HepG2 (cell line): ENCODE measurements around the gene NUBP1. TPM values are rescaled to one million over a fixed set of nuclear protein-coding genes. Genes with fewer than 3 reads are reported as not detected.

ENCODE experiments used
- ATAC-seq: fragments of 200-7000 bp; cut with Tn5 transposase; 3 replicates; pipeline ENCODE4 v1.9.1; 2020; ENCODE audit warnings: mild to moderate bottlenecking, moderate library complexity
- BruUV-seq: library from RNA; stranded (reverse); fragments of 400-500 nt; replicated peaks from 2 replicates; lab custom pipeline; 2021; lab: Mats Ljungman, UMichigan
- CTCF ChIA-PET: fragments of 300-600 bp; formaldehyde crosslinking; extraction: SDS; loops from one replicate; lab custom pipeline; 2021; ENCODE audit warnings: low total read pairs, inconsistent platforms, low intra/inter-chr PET ratio; lab: Yijun Ruan, JAX
- POLR2A ChIA-PET: fragments of 350-600 bp; sonication (Branson Sonifier 250); formaldehyde crosslinking; loops from one replicate; lab custom pipeline; 2020; ENCODE audit warnings: antibody characterized with exemption, inconsistent platforms; lab: Yijun Ruan, JAX
- DNase-seq: peaks from one replicate; pipeline ENCODE4 v3.0.0-alpha.2; 2015; ENCODE audit warnings: low spot score
- FAIRE-seq: peaks from 3 replicates; lab custom pipeline; 2011; peaks lifted over from hg19 to GRCh38; lab: Jason Lieb, UNC
- H2AFZ ChIP-seq: one replicate; pipeline ENCODE4 v1.6.1; 2011; ENCODE audit warnings: low read length, inconsistent platforms
- H3K27ac ChIP-seq: fragments of 300-600 bp; 3 replicates; pipeline ENCODE4 v1.8.0; 2011; ENCODE audit warnings: mixed run types, mild to moderate bottlenecking, mixed read lengths, low read length, inconsistent platforms; ENCODE audit not compliant: insufficient read depth; ENCODE audit errors: extremely low read length
- H3K27me3 ChIP-seq, 2 experiments: fragments of 200-600 bp in 1 of 2; 2 replicates in 1 of 2; 3 replicates in 1 of 2; pipeline versions ENCODE4 v1.6.0 to v1.8.0; 2011; ENCODE audit warnings: low read length in 2 of 2, mild to moderate bottlenecking in 2 of 2, moderate library complexity in 2 of 2, inconsistent platforms in 1 of 2; ENCODE audit not compliant: insufficient read depth in 2 of 2, control insufficient read depth in 1 of 2
- H3K36me3 ChIP-seq, 2 experiments: fragments of 200-600 bp in 1 of 2; replicated peaks in 1 of 2; 2 replicates in 1 of 2; 3 replicates in 1 of 2; pipeline versions ENCODE4 v1.5.1 to v1.8.0; 2011; ENCODE audit warnings: low read length in 2 of 2, inconsistent platforms in 1 of 2; ENCODE audit not compliant: insufficient read depth in 2 of 2, control insufficient read depth in 1 of 2
- H3K4me1 ChIP-seq: 2 replicates; pipeline ENCODE4 v1.5.1; 2012; ENCODE audit warnings: low read length, inconsistent platforms; ENCODE audit not compliant: insufficient read depth
- H3K4me2 ChIP-seq: 2 replicates; pipeline ENCODE4 v1.6.0; 2011; ENCODE audit warnings: low read depth, low read length, inconsistent platforms
- H3K4me3 ChIP-seq, 3 experiments: fragments of 200-600 bp in 1 of 3; sonication (generic), shearing (Covaris generic) in 1 of 3; replicated peaks in 1 of 3; 2 replicates each; pipeline ENCODE4 v1.5.1; 2011 to 2016; ENCODE audit warnings: low read length in 3 of 3, inconsistent platforms in 2 of 3, low read depth in 2 of 3, mild to moderate bottlenecking in 2 of 3, control low read depth in 1 of 3, mixed read lengths in 1 of 3; ENCODE audit not compliant: insufficient read depth in 1 of 3
- H3K79me2 ChIP-seq: one replicate; pipeline ENCODE4 v1.6.1; 2011; ENCODE audit warnings: low read length, inconsistent platforms; ENCODE audit not compliant: insufficient read depth
- H3K9ac ChIP-seq: 2 replicates; pipeline ENCODE4 v1.6.0; 2011; ENCODE audit warnings: mild to moderate bottlenecking, low read depth, low read length, inconsistent platforms; ENCODE audit not compliant: insufficient read depth
- H3K9me3 ChIP-seq: 2 replicates; pipeline ENCODE4 v1.5.1; 2012; ENCODE audit warnings: mild to moderate bottlenecking, low read length
- H4K20me1 ChIP-seq: 2 replicates; pipeline ENCODE4 v1.6.0; 2011; ENCODE audit warnings: inconsistent platforms, mild to moderate bottlenecking, low read length, moderate library complexity; ENCODE audit not compliant: insufficient read depth
- BRD4 ChIP-seq: sonication (generic); formaldehyde crosslinking; IDR thresholded peaks from 2 replicates; pipeline ENCODE4 v1.4.0; 2020; ENCODE audit warnings: missing genetic modification reagents
- SP2 ChIP-seq: sonication (generic); formaldehyde crosslinking; IDR thresholded peaks from 2 replicates; pipeline ENCODE4 v1.5.1; 2020; ENCODE audit warnings: mild to moderate bottlenecking, missing genetic modification reagents
- STAG1 ChIP-seq: sonication (generic); formaldehyde crosslinking; IDR thresholded peaks from 2 replicates; pipeline ENCODE4 v1.4.0; 2020; ENCODE audit warnings: missing genetic modification reagents
- ZNF546 ChIP-seq: sonication (generic); formaldehyde crosslinking; conservative IDR thresholded peaks from 2 replicates; pipeline ENCODE4 v1.8.1; 2023; ENCODE audit warnings: mild to moderate bottlenecking, missing genetic modification reagents
- WGBS: methylation state at CpG from one replicate; pipeline ENCODE4 v1.1.6; 2017; ENCODE audit warnings: low lambda C conversion rate; 5-methylcytosine and 5-hydroxymethylcytosine counted together
- in situ Hi-C: cut with HindIII; loops from 2 replicates; pipeline ENCODE4 v1.10.0; 2017; ENCODE audit warnings: low pct_unique_long_range_greater_than_20kb; ENCODE audit not compliant: extremely low pct_ligation_motif_present
- intact Hi-C: fragments of 100-400 bp; cut with micrococcal nuclease; formaldehyde crosslinking; loops from one replicate; pipeline ENCODE4 v1.10.0; 2022; ENCODE audit not compliant: unreplicated experiment
- polyA plus RNA-seq, 8 experiments: library from polyadenylated mRNA; depleted of rRNA in 3 of 8; stranded (reverse) in 7 of 8; unstranded in 1 of 8; fragments of >200 nt; fragmentation: Illumina TruSeq in 4 of 8; extraction: Trizol in 4 of 8; gene quantifications; 2 replicates each; pipeline versions ENCODE4 v1.2.1 to v1.2.3, GENCODE V29; 2011 to 2016; ENCODE audit warnings: low read depth in 4 of 8, missing spikeins in 1 of 8, mixed read lengths in 1 of 8; ENCODE audit not compliant: insufficient read depth in 1 of 8
- total RNA-seq, 5 experiments: library from RNA; depleted of rRNA; stranded (reverse); fragments of >200 nt; fragmentation: Illumina TruSeq; extraction: Trizol; gene quantifications; 2 replicates each; pipeline ENCODE4 v1.2.3, GENCODE V29; 2016; ENCODE audit warnings: low read depth in 1 of 5
- TF ChIP-seq, protein P1 (sequence below): sonication (generic); formaldehyde crosslinking; IDR thresholded peaks from 2 replicates; pipeline ENCODE4 v1.4.0; 2020; ENCODE audit warnings: missing genetic modification reagents, borderline replicate concordance

Gene NUBP1
- total and polyA plus RNA-seq, 2 of the 13 experiments (the other 11 are each of a cell fraction or from before 2014, with no cell fraction given) = 53.5 to 70.4 TPM

DNA sequence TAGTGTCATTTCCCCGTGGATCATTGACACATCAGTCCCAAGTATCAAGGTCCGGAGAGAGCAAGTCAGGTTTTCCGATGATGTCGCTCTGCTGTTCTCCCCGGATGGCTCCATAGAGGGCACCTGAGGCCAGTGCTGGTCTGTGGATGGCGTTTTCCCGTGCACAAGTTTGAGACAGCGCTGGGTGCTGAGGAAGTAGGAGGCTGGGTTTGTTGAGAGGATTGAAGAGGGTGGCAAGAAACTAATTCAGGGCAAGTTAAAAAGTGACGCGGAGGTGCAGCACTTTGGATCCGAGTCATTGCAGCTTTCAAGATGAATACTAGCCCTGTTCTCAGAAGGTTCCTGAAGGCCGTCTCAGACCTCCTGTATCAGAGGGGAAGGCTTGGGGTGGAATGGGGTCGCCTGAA lies 7.7 kb downstream of the NUBP1 start (continued):
- TF ChIP-seq STAG1 (CRISPR knock-in tag) = peak; percentile 25; the same call in 1 of the 2 replicates
- no peak for TF ChIP-seq BRD4 (CRISPR knock-in tag)

DNA sequence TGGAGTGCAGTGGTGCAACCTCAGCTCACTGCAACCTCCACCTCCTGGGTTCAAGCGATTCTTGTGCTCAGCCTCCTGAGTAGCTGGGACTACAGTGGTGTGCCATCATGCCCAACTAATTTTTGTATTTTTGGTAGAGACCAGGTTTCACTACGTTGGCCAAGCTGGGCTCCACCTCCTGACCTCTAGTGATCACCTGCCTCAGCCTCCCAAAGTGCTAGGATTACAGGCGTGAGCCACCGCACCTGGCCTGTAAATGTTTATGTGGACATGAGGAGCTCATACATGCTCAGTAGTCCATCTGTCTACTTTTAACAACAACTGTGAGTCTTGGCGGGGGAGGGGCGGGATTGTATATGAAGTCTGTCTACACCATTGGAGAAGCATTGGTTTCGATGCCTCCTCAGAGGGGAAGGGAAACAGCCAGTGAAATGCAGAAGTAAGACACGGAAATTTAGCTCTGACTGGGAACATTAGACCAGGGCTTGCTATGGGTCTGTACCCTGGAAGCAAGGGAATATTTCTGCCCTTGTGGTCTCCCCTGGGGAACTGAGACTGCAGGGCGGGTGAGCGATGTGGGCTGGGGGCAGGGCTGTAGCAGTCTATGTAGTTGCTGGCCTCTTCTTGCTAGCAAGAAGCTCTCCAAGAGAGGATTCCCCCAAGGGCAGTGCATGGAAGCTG lies 9.3 kb downstream of the NUBP1 start:
- Histone ChIP-seq H3K79me2 (no peaks in the 10 kb centered on the region), H3K9me3 (no peaks in the 10 kb centered on the region), H3K4me2 (no peak overlapping the region), H4K20me1 (no peaks in the 10 kb centered on the region), H3K4me1 (no peaks in the 10 kb centered on the region), H3K27ac (no peak overlapping the region), H3K27me3 (no peaks in the 10 kb centered on the region), H3K4me3 (no peak overlapping the region), H2AFZ (no peak overlapping the region), H3K36me3 (peaks cover 33 to 58% of the 10 kb centered on the region in 2 experiments), H3K9ac (no peak overlapping the region)
- 95% methylated on average over 10 of the region's 10 CpGs for WGBS
- intact Hi-C loops (no loop called here), in situ Hi-C loops (no loop called here)
- POLR2A ChIA-PET = interaction anchor here (2.3 to 3.9 kb wide), 2 partner anchors 9 to 171 kb away, joined by 5 to 31 read pairs; partner anchors contain the start of gene NUBP1
- DNase-seq (no peak), FAIRE-seq (no peak), ATAC-seq (no peak)
- TF ChIP-seq SP2 (CRISPR knock-in tag) = 0 out of 2 replicates have a peak, but pooled peaks have one; percentile 31
- TF ChIP-seq, protein P1, sequence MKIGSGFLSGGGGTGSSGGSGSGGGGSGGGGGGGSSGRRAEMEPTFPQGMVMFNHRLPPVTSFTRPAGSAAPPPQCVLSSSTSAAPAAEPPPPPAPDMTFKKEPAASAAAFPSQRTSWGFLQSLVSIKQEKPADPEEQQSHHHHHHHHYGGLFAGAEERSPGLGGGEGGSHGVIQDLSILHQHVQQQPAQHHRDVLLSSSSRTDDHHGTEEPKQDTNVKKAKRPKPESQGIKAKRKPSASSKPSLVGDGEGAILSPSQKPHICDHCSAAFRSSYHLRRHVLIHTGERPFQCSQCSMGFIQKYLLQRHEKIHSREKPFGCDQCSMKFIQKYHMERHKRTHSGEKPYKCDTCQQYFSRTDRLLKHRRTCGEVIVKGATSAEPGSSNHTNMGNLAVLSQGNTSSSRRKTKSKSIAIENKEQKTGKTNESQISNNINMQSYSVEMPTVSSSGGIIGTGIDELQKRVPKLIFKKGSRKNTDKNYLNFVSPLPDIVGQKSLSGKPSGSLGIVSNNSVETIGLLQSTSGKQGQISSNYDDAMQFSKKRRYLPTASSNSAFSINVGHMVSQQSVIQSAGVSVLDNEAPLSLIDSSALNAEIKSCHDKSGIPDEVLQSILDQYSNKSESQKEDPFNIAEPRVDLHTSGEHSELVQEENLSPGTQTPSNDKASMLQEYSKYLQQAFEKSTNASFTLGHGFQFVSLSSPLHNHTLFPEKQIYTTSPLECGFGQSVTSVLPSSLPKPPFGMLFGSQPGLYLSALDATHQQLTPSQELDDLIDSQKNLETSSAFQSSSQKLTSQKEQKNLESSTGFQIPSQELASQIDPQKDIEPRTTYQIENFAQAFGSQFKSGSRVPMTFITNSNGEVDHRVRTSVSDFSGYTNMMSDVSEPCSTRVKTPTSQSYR (CRISPR knock-in tag) = peak; percentile 48; the same call in 1 of the 2 replicates
- no peak for TF ChIP-seq ZNF546 (CRISPR knock-in tag)
- BruUV-seq = no TSS peak
- CTCF ChIA-PET = no interaction called here
